H1 (cell line): Measurements from ENCODE around the gene SERPING1. TPM values are rescaled to one million over a fixed set of nuclear protein-coding genes. Genes with fewer than 3 reads are reported as not detected.

Experiments used
- GTF2F1 ChIP-seq: IDR thresholded peaks from 2 replicates; pipeline ENCODE4 v1.6.1; 2012; ENCODE audit warnings: low read depth, low read length, improper control_type of control experiment, borderline replicate concordance
- HDAC2 ChIP-seq, 2 experiments: fragments of 300-600 bp in 1 of 2; sonication (generic) in 1 of 2; IDR thresholded peaks; 2 replicates each; pipeline ENCODE4 v1.6.1; 2011 to 2012; ENCODE audit warnings: low read depth in 2 of 2, low read length in 2 of 2, mild to moderate bottlenecking in 2 of 2, moderate library complexity in 2 of 2, borderline replicate concordance in 1 of 2, inconsistent platforms in 1 of 2
- HDAC6 ChIP-seq: IDR thresholded peaks from one replicate; pipeline ENCODE4 v1.7.1; 2012; ENCODE audit warnings: low read depth, mild to moderate bottlenecking, inconsistent platforms, low read length, moderate library complexity
- MAFK ChIP-seq: IDR thresholded peaks from 2 replicates; pipeline ENCODE4 v1.6.1; 2012; ENCODE audit warnings: low read depth, mild to moderate bottlenecking, improper control_type of control experiment, low read length
- PHF8 ChIP-seq: fragments of 200-600 bp; sonication (generic); conservative IDR thresholded peaks from 2 replicates; pipeline ENCODE4 v1.7.1; 2012; ENCODE audit warnings: low read depth, mild to moderate bottlenecking, inconsistent platforms, low read length, moderate library complexity
- RBBP5 ChIP-seq: IDR thresholded peaks from 2 replicates; pipeline ENCODE4 v1.7.1; 2012; ENCODE audit warnings: low read depth, mild to moderate bottlenecking, inconsistent platforms, low read length, moderate library complexity, borderline replicate concordance
- SP1 ChIP-seq: IDR thresholded peaks from 2 replicates; pipeline ENCODE4 v1.6.1; 2011; ENCODE audit warnings: low read depth, low read length
- SP4 ChIP-seq: IDR thresholded peaks from 2 replicates; pipeline ENCODE4 v1.6.1; 2012; ENCODE audit warnings: low read length, inconsistent platforms
- YY1 ChIP-seq: IDR thresholded peaks from 2 replicates; pipeline ENCODE4 v1.6.1; 2011; ENCODE audit warnings: low read depth, mild to moderate bottlenecking, low read length
- polyA plus RNA-seq, 7 experiments: library from polyadenylated mRNA; depleted of rRNA in 3 of 7; stranded (reverse) in 5 of 7; unstranded in 2 of 7; fragments of >200 nt in 5 of 7; fragments of 200-250 nt in 2 of 7; gene quantifications; 1 replicate in 5 of 7; 2 replicates in 1 of 7; 4 replicates in 1 of 7; pipeline versions ENCODE4 v1.2.1 to v1.2.3, GENCODE V29; 2011 to 2013; ENCODE audit warnings: missing spikeins in 2 of 7, mixed read lengths in 2 of 7
- total RNA-seq: library from RNA; stranded (reverse); fragmentation: NEBNext Ultra II Directional; extraction: Animal tissue kit (Norgen Biotek cat#: 25700); gene quantifications from 2 replicates; pipeline ENCODE4 v1.2.1, GENCODE V29; 2021
- TF ChIP-seq, protein P1 (sequence below): fragments of 300-600 bp; sonication (generic); IDR thresholded peaks from 2 replicates; pipeline ENCODE4 v1.7.1; 2012; ENCODE audit warnings: low read length, moderate library complexity, mild to moderate bottlenecking, inconsistent platforms; ENCODE audit not compliant: insufficient replicate concordance

The SERPING1 gene
- total and polyA plus RNA-seq, 2 of the 8 experiments (the other 6 are each of a cell fraction or from before 2014, with no cell fraction given) = 50.9 to 54.8 TPM

DNA sequence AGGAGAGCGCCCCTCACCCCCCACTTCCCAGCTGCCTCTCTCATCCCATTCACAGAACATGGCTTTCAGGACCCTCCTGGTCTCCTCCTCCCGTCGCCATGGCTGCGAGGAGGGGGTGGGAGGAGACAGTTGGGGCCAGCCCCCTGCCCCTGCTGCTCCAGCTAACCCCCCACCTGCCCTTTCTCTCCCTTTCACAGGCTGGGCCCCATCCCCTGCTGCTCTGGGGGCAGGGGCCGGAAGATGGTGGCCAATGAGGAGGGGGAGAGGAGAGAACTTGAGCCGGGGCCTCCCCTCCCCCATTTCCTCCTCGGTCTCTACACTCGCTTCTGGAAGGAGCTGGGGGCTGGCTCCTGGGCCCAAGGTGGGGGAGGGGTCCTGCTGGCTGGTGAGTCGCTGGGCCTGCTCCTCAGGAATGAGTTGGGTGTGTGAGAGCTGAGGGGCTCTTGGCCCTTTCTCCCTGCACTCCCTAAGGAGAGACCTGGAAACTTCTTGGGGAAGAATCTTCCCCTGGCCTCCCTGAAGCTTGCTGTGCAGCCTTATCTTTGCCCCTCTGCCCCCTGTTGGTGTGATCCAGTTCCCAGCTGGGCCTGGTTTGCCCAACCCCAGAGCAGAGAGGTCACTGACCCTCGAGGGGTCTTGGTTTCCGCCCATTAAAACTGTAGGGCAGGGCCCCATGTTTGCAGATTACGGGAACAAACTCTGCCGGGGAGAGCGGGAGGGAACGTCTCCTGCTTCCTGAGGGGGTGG, 42.0 kb downstream of the SERPING1 start (continued):
- TF ChIP-seq RBBP5 = peak; percentile 97
- peak; percentile 27; the same call in 1 of the 2 replicates for TF ChIP-seq PHF8
- peak; percentile 96 for TF ChIP-seq SP1
- TF ChIP-seq HDAC2 (IDR thresholded peaks at IDR 0.05; ENCODE audit: borderline replicate concordance in 1 of 2, low read depth in 2 of 2, low read length in 2 of 2) = 0 out of 4 replicates have a peak, but pooled peaks of 1 of the 2 experiments have one; percentile 19
- TF ChIP-seq YY1 = peak; percentile 81; the same call in 1 of the 2 replicates
- TF ChIP-seq GTF2F1 = peak; percentile 7; the same call in 1 of the 2 replicates
- TF ChIP-seq, protein P1, sequence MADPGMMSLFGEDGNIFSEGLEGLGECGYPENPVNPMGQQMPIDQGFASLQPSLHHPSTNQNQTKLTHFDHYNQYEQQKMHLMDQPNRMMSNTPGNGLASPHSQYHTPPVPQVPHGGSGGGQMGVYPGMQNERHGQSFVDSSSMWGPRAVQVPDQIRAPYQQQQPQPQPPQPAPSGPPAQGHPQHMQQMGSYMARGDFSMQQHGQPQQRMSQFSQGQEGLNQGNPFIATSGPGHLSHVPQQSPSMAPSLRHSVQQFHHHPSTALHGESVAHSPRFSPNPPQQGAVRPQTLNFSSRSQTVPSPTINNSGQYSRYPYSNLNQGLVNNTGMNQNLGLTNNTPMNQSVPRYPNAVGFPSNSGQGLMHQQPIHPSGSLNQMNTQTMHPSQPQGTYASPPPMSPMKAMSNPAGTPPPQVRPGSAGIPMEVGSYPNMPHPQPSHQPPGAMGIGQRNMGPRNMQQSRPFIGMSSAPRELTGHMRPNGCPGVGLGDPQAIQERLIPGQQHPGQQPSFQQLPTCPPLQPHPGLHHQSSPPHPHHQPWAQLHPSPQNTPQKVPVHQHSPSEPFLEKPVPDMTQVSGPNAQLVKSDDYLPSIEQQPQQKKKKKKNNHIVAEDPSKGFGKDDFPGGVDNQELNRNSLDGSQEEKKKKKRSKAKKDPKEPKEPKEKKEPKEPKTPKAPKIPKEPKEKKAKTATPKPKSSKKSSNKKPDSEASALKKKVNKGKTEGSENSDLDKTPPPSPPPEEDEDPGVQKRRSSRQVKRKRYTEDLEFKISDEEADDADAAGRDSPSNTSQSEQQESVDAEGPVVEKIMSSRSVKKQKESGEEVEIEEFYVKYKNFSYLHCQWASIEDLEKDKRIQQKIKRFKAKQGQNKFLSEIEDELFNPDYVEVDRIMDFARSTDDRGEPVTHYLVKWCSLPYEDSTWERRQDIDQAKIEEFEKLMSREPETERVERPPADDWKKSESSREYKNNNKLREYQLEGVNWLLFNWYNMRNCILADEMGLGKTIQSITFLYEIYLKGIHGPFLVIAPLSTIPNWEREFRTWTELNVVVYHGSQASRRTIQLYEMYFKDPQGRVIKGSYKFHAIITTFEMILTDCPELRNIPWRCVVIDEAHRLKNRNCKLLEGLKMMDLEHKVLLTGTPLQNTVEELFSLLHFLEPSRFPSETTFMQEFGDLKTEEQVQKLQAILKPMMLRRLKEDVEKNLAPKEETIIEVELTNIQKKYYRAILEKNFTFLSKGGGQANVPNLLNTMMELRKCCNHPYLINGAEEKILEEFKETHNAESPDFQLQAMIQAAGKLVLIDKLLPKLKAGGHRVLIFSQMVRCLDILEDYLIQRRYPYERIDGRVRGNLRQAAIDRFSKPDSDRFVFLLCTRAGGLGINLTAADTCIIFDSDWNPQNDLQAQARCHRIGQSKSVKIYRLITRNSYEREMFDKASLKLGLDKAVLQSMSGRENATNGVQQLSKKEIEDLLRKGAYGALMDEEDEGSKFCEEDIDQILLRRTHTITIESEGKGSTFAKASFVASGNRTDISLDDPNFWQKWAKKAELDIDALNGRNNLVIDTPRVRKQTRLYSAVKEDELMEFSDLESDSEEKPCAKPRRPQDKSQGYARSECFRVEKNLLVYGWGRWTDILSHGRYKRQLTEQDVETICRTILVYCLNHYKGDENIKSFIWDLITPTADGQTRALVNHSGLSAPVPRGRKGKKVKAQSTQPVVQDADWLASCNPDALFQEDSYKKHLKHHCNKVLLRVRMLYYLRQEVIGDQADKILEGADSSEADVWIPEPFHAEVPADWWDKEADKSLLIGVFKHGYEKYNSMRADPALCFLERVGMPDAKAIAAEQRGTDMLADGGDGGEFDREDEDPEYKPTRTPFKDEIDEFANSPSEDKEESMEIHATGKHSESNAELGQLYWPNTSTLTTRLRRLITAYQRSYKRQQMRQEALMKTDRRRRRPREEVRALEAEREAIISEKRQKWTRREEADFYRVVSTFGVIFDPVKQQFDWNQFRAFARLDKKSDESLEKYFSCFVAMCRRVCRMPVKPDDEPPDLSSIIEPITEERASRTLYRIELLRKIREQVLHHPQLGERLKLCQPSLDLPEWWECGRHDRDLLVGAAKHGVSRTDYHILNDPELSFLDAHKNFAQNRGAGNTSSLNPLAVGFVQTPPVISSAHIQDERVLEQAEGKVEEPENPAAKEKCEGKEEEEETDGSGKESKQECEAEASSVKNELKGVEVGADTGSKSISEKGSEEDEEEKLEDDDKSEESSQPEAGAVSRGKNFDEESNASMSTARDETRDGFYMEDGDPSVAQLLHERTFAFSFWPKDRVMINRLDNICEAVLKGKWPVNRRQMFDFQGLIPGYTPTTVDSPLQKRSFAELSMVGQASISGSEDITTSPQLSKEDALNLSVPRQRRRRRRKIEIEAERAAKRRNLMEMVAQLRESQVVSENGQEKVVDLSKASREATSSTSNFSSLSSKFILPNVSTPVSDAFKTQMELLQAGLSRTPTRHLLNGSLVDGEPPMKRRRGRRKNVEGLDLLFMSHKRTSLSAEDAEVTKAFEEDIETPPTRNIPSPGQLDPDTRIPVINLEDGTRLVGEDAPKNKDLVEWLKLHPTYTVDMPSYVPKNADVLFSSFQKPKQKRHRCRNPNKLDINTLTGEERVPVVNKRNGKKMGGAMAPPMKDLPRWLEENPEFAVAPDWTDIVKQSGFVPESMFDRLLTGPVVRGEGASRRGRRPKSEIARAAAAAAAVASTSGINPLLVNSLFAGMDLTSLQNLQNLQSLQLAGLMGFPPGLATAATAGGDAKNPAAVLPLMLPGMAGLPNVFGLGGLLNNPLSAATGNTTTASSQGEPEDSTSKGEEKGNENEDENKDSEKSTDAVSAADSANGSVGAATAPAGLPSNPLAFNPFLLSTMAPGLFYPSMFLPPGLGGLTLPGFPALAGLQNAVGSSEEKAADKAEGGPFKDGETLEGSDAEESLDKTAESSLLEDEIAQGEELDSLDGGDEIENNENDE = peak; percentile 7
- no peak for TF ChIP-seq MAFK
- no peak for TF ChIP-seq HDAC6
- peak; percentile 50; the same call in 1 of the 2 replicates for TF ChIP-seq SP4
